ENCODE data around the gene TENT4B. TPM values are rescaled to one million over a fixed set of nuclear protein-coding genes. Genes with fewer than 3 reads are reported as not detected.
"Not testable (repeated sequence)": the region's sequence is repeated elsewhere in the genome, so short reads cannot be mapped to it uniquely, and the experiment has no call there.

The TENT4B gene
- total RNA-seq, 6 donors from 2014 or later = 7.2 to 19.2 (median 10.6) TPM

GRCh38 chr16:50234771-50235556 lies 81.9 kb downstream of the TENT4B start:
- H3K4me1 ChIP-seq = peaks cover 0 to 8% (median 0%) of the 10 kb centered on the region in 4 donors
- H3K9me3 ChIP-seq = no peaks in the 10 kb centered on the region
- no peak for TF ChIP-seq EP300 (IDR thresholded peaks at IDR 0.05)
- no peak for TF ChIP-seq POLR2A (IDR thresholded peaks at IDR 0.05)
- no peak for TF ChIP-seq CTCF (IDR thresholded peaks at IDR 0.05)
- no peak for TF ChIP-seq POLR2AphosphoS5 (IDR thresholded peaks at IDR 0.05)
- H3K27ac ChIP-seq = no peak overlapping the region
- DNase-seq = no peak
- H3K27me3 ChIP-seq = no peaks in the 10 kb centered on the region
- 47 to 64% methylated on average over 5 of the region's 5 CpGs for WGBS, 2 donors
- H3K36me3 ChIP-seq = no peaks in the 10 kb centered on the region
- H3K4me3 ChIP-seq = no peak overlapping the region
- peak in 1 of 2 donors; percentile 29 for ATAC-seq (ENCODE audit: low FRiP score in 2 of 2)

- TF ChIP-seq POLR2A (IDR thresholded peaks at IDR 0.05) (no peak), CTCF (IDR thresholded peaks at IDR 0.05) (no peak), POLR2AphosphoS5 (IDR thresholded peaks at IDR 0.05) (no peak), EP300 (IDR thresholded peaks at IDR 0.05) (no peak)
- no peaks in the 10 kb centered on the region for H3K36me3 ChIP-seq
- H3K27ac ChIP-seq = no peak overlapping the region
- no peaks in the 10 kb centered on the region for H3K27me3 ChIP-seq
- H3K4me1 ChIP-seq = peaks cover 0 to 8% (median 0%) of the 10 kb centered on the region in 4 donors
- DNase-seq (no peak), ATAC-seq (ENCODE audit: low FRiP score in 2 of 2) (peak in 1 of 2 donors; percentile 84)
- H3K9me3 ChIP-seq = no peaks in the 10 kb centered on the region
- H3K4me3 ChIP-seq = no peak overlapping the region
- 56 to 68% methylated on average over 6 of the region's 6 CpGs for WGBS, 2 donors
Measured at GRCh38 chr16:50235581-50235980, 82.5 kb downstream of the TENT4B start.

- Histone ChIP-seq H3K4me3 (no peak overlapping the region), H3K9me3 (no peaks in the 10 kb centered on the region), H3K36me3 (no peaks in the 10 kb centered on the region), H3K4me1 (peaks cover 0 to 8% (median 0%) of the 10 kb centered on the region in 4 donors), H3K27me3 (no peaks in the 10 kb centered on the region), H3K27ac (peak overlapping the region in 1 of 4 donors; percentile 40)
- WGBS, 2 donors = 69 to 72% methylated on average over 3 of the region's 3 CpGs
- TF ChIP-seq POLR2AphosphoS5 (IDR thresholded peaks at IDR 0.05) (no peak), CTCF (IDR thresholded peaks at IDR 0.05) (no peak), POLR2A (IDR thresholded peaks at IDR 0.05) (no peak), EP300 (IDR thresholded peaks at IDR 0.05) (no peak)
- DNase-seq = no peak
- peak in 1 of 2 donors; percentile 72 for ATAC-seq (ENCODE audit: low FRiP score in 2 of 2)
Measured at GRCh38 chr16:50238314-50238713, 85.2 kb downstream of the TENT4B start.

- ATAC-seq (ENCODE audit: low FRiP score in 2 of 2) (peak; percentile 41 to 87), DNase-seq (peak in 1 of 2 donors; percentile 78)
- Histone ChIP-seq H3K9me3 (no peaks in the 10 kb centered on the region), H3K4me3 (no peak overlapping the region), H3K27me3 (no peaks in the 10 kb centered on the region), H3K36me3 (no peaks in the 10 kb centered on the region), H3K4me1 (peaks cover 0 to 8% (median 0%) of the 10 kb centered on the region in 4 donors), H3K27ac (peak overlapping the region in 2 of 4 donors; percentile 15 to 41)
- TF ChIP-seq CTCF (IDR thresholded peaks at IDR 0.05) (no peak), EP300 (IDR thresholded peaks at IDR 0.05) (peak in 1 of 4 donors; percentile 80), POLR2A (IDR thresholded peaks at IDR 0.05) (no peak), POLR2AphosphoS5 (IDR thresholded peaks at IDR 0.05) (peak in 1 of 2 donors; percentile 32)
- 45 to 63% methylated on average over 5 of the region's 5 CpGs for whole genome bisulfite sequencing, 2 donors
Measured at GRCh38 chr16:50238868-50239301, 85.8 kb downstream of the TENT4B start.

GRCh38 chr16:50243024-50243423 lies 89.9 kb downstream of the TENT4B start:
- H3K9me3 ChIP-seq; H3K4me3 ChIP-seq; ATAC-seq (ENCODE audit: low FRiP score in 2 of 2); H3K27ac ChIP-seq; H3K27me3 ChIP-seq; DNase-seq; H3K36me3 ChIP-seq: not testable (repeated sequence)
- WGBS, 2 donors = 57 to 69% methylated on average over 6 of the region's 6 CpGs
- H3K4me1 ChIP-seq = peaks cover 16 to 29% (median 23%) of the 10 kb centered on the region in 4 donors

All from upper lobe of left lung (tissue), 6 donors.